ENCODE data around the gene FOXP4.
"Not testable (repeated sequence)": the region's sequence is repeated elsewhere in the genome, so short reads cannot be mapped to it uniquely, and the experiment has no call there.

Gene FOXP4

GRCh38 chr6:41608443-41609151 lies 62.4 kb downstream of the FOXP4 start:
- H3K4me3 ChIP-seq (replicated peaks; ENCODE audit: low read depth, low read length), result no peak overlapping the region
- TF ChIP-seq CTCF (IDR thresholded peaks at IDR 0.05; ENCODE audit: low read depth, low read length, missing control alignments), result no peak
- no peak for DNase-seq (ENCODE audit: extremely low read depth, low read depth)

- no peak for TF ChIP-seq CTCF (IDR thresholded peaks at IDR 0.05; ENCODE audit: low read depth, low read length, missing control alignments)
- no peak overlapping the region for H3K4me3 ChIP-seq (replicated peaks; ENCODE audit: low read depth, low read length)
- DNase-seq (ENCODE audit: extremely low read depth, low read depth), result no peak
Measured at GRCh38 chr6:41614715-41615114, 68.5 kb downstream of the FOXP4 start.

- no peak for DNase-seq (ENCODE audit: extremely low read depth, low read depth)
- TF ChIP-seq CTCF (IDR thresholded peaks at IDR 0.05; ENCODE audit: low read depth, low read length, missing control alignments), result no peak
- no peak overlapping the region for H3K4me3 ChIP-seq (replicated peaks; ENCODE audit: low read depth, low read length)
Measured at GRCh38 chr6:41615311-41615710, 69.1 kb downstream of the FOXP4 start.

GRCh38 chr6:41618598-41618997 lies 72.4 kb downstream of the FOXP4 start:
- no peak for TF ChIP-seq CTCF (IDR thresholded peaks at IDR 0.05; ENCODE audit: low read depth, low read length, missing control alignments)
- no peak overlapping the region for H3K4me3 ChIP-seq (replicated peaks; ENCODE audit: low read depth, low read length)
- DNase-seq (ENCODE audit: extremely low read depth, low read depth), result no peak

- DNase-seq (ENCODE audit: extremely low read depth, low read depth); H3K4me3 ChIP-seq (replicated peaks; ENCODE audit: low read depth, low read length): not testable (repeated sequence)
Measured at GRCh38 chr6:41619193-41619592, 73.0 kb downstream of the FOXP4 start.

GRCh38 chr6:41621367-41621766 lies 75.2 kb downstream of the FOXP4 start:
- no peak for DNase-seq (ENCODE audit: extremely low read depth, low read depth)
- no peak overlapping the region for H3K4me3 ChIP-seq (replicated peaks; ENCODE audit: low read depth, low read length)
- no peak for TF ChIP-seq CTCF (IDR thresholded peaks at IDR 0.05; ENCODE audit: low read depth, low read length, missing control alignments)

GRCh38 chr6:41621802-41622201 lies 75.6 kb downstream of the FOXP4 start:
- TF ChIP-seq CTCF (IDR thresholded peaks at IDR 0.05; ENCODE audit: low read depth, low read length, missing control alignments), result no peak
- no peak overlapping the region for H3K4me3 ChIP-seq (replicated peaks; ENCODE audit: low read depth, low read length)
- DNase-seq (ENCODE audit: extremely low read depth, low read depth), result no peak

Data from HFF-Myc (cell line).